NOMO-1 (cell line): Measurements from ENCODE around the gene MORN5.
"Not testable (repeated sequence)": the region's sequence is repeated elsewhere in the genome, so short reads cannot be mapped to it uniquely, and the experiment has no call there.

Source experiments
- DNase-seq, 2 experiments: peaks; one replicate each; lab custom pipeline; 2025; ENCODE audit not compliant: unreplicated experiment in 2 of 2; lab: John Stamatoyannopoulos, UW

The MORN5 gene

GRCh38 chr9:122159026-122159924, at the start of gene MORN5, which contains the start of gene NDUFA8:
Gene MORN5, plus strand, starts transcription at chr9:122159908. Its CDS starts 65 bp downstream, at chr9:122159973.
Gene NDUFA8, minus strand, starts transcription at chr9:122159779. Its CDS starts 102 bp downstream, at chr9:122159677.
- DNase-seq, result peak; percentile 93 to 96

GRCh38 chr9:122110100-122110833, 49.4 kb upstream of the MORN5 start:
- no peak for DNase-seq

- DNase-seq, result no peak
Measured at GRCh38 chr9:122111413-122112085, 48.2 kb upstream of the MORN5 start.

GRCh38 chr9:122112238-122112637, 47.5 kb upstream of the MORN5 start:
- DNase-seq, result no peak

- no peak for DNase-seq
Measured at GRCh38 chr9:122113574-122113973, 46.1 kb upstream of the MORN5 start.

- no peak for DNase-seq
Measured at GRCh38 chr9:122115176-122116035, 44.3 kb upstream of the MORN5 start.

GRCh38 chr9:122116040-122116439, 43.7 kb upstream of the MORN5 start:
- no peak for DNase-seq

- no peak for DNase-seq
Measured at GRCh38 chr9:122116448-122117173, 43.1 kb upstream of the MORN5 start.

GRCh38 chr9:122117241-122117640, 42.5 kb upstream of the MORN5 start:
- not testable (repeated sequence) for DNase-seq

- DNase-seq, result no peak
Measured at GRCh38 chr9:122118343-122119165, 41.2 kb upstream of the MORN5 start.

GRCh38 chr9:122119166-122119521, 40.6 kb upstream of the MORN5 start:
- DNase-seq, result no peak

- no peak for DNase-seq
Measured at GRCh38 chr9:122119721-122120120, 40.0 kb upstream of the MORN5 start.

- no peak for DNase-seq
Measured at GRCh38 chr9:122120316-122121071, 39.2 kb upstream of the MORN5 start.

- DNase-seq, result no peak
Measured at GRCh38 chr9:122121391-122121790, 38.3 kb upstream of the MORN5 start.

GRCh38 chr9:122121931-122122330, 37.8 kb upstream of the MORN5 start:
- no peak for DNase-seq

GRCh38 chr9:122122468-122122867, 37.2 kb upstream of the MORN5 start:
- DNase-seq, result no peak

GRCh38 chr9:122122903-122123632, 36.6 kb upstream of the MORN5 start:
- peak; percentile 43 to 52 for DNase-seq
